Prostate gland (tissue), 2 donors: ENCODE results near the gene TNFRSF11A.

Source experiments
- POLR2A ChIP-seq: fragments of 450-650 bp; IDR thresholded peaks from one replicate; pipeline ENCODE4 v1.6.1; 2016; ENCODE audit warnings: antibody characterized with exemption, mild to moderate bottlenecking
- POLR2AphosphoS5 ChIP-seq: sonication (generic); formaldehyde crosslinking; IDR thresholded peaks from one replicate; pipeline ENCODE4 v1.6.1; 2017; ENCODE audit warnings: antibody characterized with exemption
- TF ChIP-seq, protein P1 (sequence below), 4 experiments: fragments of 200-600 bp in 2 of 4; fragments of 450-650 bp in 2 of 4; sonication (generic) in 2 of 4; IDR thresholded peaks; 1 replicate in 3 of 4; 2 replicates in 1 of 4; pipeline ENCODE4 v1.5.1; 2016 to 2019; ENCODE audit warnings: antibody characterized with exemption in 4 of 4, mild to moderate bottlenecking in 2 of 4, moderate library complexity in 2 of 4

DNA sequence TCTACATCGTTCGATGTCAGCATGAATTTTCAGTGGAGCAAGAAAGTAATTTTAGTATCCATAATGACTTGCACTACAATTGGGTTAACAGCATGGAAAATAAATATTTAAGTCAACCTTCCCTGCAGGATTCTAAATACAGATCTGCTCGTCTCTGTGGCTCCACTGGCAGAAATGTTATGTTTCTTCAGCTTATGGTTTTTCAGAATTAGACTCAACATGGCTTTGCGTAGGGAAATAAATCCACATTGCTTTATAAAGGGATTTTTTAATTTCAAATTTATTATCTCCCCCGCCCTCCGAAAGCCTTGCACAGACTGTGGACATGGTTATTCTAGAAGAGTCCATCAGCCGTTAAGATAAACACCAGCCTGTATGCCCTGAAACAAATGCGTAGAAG, 18.2 kb downstream of the TNFRSF11A start:
- TF ChIP-seq, protein P1, sequence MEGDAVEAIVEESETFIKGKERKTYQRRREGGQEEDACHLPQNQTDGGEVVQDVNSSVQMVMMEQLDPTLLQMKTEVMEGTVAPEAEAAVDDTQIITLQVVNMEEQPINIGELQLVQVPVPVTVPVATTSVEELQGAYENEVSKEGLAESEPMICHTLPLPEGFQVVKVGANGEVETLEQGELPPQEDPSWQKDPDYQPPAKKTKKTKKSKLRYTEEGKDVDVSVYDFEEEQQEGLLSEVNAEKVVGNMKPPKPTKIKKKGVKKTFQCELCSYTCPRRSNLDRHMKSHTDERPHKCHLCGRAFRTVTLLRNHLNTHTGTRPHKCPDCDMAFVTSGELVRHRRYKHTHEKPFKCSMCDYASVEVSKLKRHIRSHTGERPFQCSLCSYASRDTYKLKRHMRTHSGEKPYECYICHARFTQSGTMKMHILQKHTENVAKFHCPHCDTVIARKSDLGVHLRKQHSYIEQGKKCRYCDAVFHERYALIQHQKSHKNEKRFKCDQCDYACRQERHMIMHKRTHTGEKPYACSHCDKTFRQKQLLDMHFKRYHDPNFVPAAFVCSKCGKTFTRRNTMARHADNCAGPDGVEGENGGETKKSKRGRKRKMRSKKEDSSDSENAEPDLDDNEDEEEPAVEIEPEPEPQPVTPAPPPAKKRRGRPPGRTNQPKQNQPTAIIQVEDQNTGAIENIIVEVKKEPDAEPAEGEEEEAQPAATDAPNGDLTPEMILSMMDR (IDR thresholded peaks at IDR 0.05), result no peak
- no peak for TF ChIP-seq POLR2AphosphoS5
- no peak for TF ChIP-seq POLR2A
